Measurements from ENCODE around the gene MORN3.
"Not testable (repeated sequence)": the region's sequence is repeated elsewhere in the genome, so short reads cannot be mapped to it uniquely, and the experiment has no call there.

The MORN3 gene, protein sequence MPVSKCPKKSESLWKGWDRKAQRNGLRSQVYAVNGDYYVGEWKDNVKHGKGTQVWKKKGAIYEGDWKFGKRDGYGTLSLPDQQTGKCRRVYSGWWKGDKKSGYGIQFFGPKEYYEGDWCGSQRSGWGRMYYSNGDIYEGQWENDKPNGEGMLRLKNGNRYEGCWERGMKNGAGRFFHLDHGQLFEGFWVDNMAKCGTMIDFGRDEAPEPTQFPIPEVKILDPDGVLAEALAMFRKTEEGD

DNA sequence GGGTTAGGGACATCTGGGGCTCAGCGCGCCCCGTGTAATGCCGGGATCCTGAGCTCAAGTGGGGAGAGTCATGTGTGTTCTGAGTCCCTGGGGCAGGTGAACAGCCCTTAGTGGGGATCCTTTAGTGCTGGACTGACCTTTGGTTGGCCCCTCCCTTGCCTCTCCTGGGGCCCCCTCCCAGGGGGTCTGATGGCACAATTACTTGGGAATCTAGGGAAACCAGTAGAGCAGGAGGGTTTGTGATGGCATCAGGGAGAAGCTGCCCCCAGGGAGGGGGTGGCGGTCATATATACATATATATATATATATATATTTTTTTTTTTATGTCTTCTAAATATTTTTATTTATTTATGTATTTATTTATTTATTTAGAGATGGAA is at the start of gene MORN3:
MORN3 (minus strand) TSS at position 134 of the 380 bp plus-strand sequence. CDS start 171 bp downstream, outside the sequence.
- DNase-seq = no peak

DNA sequence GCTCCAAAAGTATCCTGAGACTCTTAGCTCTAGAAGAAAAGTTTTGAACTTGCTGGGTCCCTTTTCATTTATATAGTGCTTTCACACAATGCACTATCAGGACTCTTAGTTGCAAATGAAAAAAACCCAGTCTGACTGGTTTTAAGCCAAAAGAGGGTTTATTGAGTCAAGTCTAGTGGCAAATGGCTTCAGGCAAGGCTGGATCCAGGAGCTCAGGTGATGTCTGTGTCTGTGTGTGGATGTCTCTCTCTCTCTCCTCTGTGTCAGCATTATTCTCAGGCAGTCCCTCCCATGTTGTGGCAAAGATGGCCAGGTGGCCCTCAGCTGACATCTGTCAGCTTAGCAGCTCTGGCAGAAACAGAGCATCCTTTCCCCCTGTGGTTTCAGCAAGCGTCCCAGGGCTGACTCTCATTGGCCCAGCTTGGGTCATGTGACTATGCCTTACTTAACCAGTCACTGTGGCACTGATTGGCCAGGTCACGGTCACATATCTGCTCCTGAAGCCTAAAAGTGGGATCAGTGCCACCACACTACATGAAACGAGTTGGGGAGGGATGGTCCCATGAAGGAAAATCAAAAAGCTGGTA is 49.3 kb upstream of the MORN3 start:
- no peak for DNase-seq

DNA sequence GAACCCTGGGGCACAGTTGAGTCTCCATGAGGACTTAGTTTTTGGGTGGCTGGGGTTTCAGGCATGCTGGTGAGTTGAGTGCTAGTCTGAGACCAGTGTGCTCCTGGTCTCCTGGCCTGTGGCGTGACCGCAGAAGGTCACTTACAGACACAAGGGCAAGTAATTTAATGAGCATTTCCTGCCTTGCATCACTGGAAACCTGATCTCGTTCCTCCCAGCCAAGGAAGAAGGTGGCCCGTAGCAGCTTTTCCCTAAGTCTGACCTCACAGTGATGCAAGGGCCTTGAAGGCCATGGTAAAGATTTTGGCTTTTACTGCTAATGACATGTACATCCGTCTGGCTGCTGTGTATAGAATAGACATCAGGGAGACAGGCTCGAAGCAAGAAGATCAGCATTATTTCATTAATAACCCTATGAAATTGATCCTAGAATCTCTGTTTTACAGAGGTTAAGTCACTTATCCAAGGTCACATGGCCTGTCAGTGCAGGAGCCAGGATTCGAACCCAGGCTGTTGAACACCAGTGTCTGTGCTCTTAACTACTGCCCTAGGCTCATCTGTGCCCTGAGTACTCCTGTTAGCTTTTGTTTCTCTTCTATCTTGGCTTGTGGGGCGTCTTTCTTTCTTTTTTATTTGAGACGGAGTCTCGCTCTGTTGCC is 47.7 kb upstream of the MORN3 start:
- DNase-seq = peak; percentile 35

DNA sequence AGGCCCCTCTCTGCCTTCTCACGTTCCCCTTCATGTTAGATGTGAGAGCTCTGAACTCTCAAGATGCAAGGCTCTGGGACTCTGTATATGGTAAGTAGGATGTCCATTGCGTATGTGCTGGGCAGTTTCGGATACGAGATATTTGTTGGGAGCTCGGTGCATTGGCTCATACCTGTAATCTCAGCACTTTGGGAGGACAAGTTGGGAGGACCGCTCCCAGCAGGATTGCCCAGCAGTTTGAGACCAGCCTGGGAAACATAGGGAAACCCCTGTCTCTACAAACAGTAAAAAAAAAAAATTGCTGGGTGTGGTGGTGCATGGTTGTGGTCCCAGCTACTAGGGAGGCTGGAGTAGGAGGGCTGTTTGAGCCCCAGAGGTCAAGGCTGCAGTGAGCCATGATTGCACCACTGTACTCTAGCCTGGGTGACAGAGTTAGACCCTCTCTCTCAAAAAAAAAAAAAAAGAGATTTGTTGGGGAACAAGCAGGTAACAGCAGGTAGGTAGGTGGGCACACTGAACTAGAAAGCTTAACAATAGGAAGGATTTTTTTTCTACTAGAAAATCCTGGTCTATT is 46.5 kb upstream of the MORN3 start:
- no peak for DNase-seq

DNA sequence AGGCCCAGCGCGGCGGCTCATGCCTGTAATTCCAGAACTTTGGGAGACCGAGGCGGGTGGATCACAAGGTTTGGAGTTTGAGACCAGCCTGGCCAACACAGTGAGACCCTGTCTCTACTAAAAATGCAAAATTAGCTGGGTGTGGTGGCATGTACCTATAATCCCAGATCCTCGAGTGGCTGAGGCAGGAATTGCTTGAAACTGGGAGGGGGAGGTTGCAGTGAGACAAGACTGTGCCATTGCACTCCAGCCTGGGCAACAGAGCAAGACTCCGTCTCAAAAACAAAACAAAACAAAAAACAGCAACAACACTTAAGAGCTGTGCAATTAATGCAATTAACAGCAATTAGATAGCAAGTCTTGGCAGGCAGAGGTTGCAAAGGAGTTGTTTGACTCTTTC is 45.6 kb upstream of the MORN3 start:
- DNase-seq = not testable (repeated sequence)

DNA sequence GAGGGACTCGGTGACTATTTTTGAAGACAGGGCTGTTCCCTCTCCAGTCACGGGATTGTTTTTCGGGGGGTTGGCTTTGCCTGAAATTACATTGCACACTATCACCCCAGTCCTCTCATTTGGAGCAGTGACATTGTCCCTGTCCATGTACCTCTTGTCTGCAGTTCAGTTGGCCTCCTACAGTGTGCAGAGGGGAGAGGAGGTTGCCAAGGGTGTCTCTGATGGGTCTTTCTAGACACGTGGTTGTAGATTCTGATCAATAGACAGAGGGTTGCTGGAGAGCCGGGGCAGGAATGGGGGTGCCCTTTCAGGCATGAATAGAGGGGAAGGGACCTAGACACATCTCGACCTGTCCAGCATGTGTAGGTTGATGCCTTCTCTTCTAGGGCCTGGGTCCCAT is 44.3 kb upstream of the MORN3 start:
- no peak for DNase-seq

DNA sequence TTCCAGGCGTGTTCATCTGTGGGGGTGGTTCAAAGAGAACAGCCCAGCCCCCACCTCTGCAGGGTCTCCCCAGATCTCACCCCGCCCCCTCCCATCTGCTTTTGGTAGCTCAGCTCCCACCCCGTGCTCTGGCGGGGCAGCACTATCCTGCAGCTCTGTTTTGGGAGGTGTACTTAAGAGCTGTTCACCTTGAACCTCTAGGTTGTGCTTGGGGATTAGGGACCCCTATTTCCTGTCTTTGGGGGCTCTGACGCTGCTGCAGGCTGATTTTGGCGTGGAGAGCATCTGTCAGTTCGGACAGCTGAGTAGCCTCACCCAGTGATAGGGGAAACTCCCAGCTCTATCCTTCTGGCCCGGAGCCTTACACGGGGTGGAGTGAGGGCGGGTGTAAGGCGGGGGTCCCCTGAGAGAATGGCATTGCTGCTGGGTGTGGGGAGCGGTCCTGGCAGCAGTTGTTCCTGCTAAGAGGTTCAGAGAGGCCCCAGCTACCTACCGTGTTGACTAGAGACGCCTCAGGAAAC is 43.9 kb upstream of the MORN3 start:
- no peak for DNase-seq

DNA sequence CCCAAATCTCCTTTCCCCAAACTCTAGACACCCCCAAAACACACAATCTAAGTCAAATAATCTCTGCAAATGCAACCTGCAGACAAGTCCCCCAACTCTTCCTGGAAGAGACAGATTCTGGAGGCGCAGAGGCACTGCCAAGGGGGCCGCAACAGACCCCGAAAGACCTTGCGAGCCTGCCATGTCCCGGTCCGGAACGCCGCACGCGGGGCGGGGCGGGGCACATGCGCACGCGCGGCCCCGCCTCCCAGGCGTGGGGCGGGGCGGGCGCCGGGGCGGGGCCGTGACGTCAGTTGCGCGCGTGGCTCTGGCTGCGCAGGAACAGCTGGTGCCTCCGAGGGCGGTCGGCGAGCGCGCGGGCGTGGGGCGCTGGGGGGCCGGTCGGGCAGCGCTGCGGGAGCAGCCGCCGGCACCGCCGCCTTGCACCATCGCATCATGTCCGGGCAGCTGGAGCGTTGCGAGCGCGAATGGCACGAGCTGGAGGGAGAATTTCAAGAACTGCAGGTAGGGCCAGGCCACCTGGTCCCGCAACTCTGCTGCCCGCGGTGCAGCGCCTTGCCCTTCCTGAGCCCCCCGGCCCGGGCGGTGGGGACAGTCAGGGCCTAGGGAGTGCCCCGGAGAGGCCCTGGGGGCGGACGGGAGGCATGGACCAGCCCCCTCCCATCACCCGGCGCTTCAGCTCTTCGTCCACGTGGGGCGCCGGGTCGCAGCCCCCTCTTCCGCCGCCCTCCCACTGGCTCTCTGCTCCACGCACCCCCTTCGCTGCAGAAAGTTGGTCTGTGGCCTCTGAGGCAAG is 43.2 kb upstream of the MORN3 start, which contains the start of gene TMEM120B:
TMEM120B (plus strand) TSS at position 292 of the 796 bp plus-strand sequence; CDS start at position 436, 144 bp downstream.
- peak; percentile 69 for DNase-seq

DNA sequence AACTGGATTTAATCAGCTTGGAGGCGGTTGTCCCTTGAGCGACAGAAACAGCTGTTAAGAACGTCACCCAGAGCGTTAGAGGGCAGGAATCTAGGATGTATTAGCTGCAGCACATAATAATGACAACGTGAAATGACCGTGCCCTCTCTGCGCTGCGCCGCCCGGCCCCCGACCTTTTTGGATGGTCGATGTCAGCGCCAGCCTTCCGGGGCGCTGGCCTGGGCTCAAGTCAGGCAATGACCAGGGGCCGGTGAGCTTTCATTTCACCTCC is 42.7 kb upstream of the MORN3 start:
- peak; percentile 36 for DNase-seq

DNA sequence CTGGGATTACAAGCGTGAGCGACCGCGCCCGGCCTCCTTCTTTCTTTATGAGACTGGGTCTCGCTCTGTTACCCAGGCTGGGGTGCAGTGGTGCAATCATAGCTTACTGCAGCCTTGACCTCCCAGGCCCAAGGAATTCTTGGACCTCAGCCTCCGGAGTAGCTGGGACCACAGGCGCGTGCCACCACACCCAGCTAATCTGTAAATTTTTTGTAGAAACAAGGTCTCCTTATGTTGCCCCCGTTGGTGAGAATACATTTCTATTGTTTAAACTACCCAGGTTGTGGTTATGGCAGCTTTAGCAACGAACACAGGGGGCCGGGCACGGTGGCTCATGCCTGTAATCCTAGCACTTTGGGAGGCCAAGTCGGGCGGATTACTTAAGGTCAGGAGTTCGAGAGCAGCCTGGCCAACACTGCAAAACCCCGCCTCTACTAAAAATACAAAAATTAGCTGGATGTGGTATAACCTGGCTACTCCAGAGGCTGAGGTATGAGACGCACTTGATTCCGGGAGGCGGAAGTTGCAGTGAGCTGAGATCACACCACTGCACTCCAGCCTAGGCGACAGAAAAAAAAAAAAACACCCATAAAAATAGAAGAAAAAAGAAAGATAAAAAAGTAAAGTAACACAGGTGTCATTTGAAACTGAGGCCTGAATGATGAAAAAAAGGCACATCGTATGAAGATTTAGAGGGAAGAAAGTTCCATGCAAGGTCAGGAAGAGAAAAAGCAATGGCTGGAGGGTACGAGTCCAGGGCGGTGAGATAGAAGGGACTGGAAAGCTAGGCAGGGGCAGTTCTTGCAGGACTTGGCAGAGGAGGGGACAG is 42.1 kb upstream of the MORN3 start:
- DNase-seq = no peak

DNA sequence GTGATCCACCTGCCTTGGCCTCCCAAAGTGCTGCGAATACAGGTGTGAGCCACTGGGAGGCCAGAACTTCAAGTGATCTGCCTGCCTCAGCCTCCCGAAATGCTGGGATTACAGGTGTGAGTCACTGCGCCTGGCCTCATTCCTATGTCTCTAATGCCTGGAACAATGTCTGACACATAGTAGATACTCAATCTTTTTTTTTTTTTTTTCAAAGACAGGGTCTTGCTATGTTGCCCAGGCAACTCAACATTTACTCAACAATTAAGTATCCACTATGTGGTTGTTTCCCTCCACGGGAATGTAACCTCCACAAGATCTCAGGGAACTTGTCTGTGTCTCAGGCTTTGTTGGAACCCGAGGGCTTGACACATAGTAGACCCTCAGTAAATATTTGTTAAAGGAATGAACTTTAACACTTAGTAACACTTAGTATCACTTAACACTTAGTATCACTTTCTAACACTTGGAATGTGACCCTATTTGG is 40.1 kb upstream of the MORN3 start:
- no peak for DNase-seq

DNA sequence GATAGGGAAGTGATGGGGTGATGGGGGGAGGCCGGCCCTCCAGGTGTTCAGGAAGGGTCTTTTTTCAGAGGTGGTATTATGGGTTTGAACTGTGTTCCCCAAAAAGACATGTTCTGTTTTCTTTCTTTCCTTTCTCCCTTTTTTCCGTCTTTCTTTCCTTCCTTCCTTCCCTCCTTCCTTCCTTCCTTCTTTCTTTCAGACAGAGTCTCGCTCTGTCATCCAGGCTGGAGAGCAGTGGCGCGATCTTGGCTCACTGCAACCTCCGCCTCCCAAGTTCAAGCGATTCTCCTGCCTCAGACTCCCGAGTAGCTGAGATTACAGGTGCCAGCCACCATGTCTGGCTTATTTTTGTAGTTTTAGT is 39.6 kb upstream of the MORN3 start:
- DNase-seq = not testable (repeated sequence)

DNA sequence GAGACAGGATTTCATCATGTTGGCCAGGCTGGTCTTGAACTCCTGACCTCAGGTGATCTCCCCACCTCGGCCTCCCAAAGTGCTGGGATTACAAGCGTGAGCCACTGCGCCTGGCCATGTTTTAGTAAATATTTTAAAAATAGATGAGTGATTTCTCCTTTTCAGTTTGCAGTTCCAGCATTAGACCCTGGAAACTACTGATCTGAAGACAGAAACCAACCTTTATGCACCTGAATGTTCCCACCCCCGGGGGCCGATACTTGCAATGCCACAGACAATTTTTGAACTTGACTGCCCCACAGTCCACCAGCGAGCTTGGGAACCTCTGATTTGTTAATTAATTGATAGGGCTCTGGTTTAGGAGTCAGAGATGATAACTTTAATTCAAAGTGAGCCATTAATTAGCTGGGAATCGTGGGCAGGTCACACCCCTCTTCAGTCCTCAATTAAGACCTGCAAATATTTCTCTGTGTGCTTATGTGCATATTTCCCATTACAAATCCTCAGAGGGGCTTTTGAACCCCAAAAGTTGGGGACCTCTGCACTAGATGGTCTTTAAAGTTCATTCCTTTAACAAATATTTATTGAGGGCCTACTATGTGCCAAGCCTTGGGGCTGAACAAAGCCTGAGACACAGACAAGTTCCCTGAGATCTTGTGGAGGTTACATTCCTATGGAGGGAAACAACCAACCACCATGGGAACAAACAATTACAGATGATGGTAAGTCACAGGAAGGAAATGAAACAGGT is 39.0 kb upstream of the MORN3 start:
- no peak for DNase-seq

DNA sequence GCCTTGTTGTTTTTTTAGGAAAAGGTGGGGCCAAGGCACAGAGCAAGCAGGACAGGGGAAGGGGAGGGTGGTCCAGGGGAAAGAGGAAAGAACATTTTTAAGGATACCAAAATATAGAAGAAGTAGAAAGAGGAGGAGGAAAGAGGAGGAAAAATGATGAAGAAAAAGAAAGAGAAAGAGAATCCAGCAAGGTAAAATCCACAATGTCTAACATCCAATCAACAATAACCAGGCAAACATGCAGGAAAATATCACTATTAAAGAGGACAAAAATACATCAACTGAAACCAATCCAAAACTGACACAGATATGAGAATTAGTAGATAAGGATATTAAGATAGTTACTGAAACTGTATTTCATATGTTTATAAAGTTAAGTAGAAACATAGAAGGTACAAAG is 36.1 kb upstream of the MORN3 start:
- DNase-seq = no peak

DNA sequence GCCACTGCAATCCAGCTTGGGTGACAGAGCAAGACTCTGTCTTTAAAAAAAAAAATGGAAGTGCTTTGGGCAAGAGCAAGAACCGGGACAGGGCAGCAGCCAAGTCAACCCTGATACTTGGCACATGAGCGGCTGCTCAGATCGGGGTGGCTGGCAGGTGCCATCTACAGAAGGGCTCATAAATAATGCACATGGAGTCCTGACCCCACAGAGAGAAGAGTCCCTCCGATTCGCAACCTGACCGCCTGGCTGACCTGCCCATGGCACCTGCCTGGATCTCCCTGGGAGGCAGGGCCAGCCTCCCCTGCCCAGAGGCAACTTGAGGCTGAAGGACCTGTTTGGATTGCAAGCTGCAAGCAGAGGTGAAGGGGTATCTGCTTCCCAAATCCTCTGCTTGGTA is 33.5 kb upstream of the MORN3 start:
- DNase-seq = no peak

DNA sequence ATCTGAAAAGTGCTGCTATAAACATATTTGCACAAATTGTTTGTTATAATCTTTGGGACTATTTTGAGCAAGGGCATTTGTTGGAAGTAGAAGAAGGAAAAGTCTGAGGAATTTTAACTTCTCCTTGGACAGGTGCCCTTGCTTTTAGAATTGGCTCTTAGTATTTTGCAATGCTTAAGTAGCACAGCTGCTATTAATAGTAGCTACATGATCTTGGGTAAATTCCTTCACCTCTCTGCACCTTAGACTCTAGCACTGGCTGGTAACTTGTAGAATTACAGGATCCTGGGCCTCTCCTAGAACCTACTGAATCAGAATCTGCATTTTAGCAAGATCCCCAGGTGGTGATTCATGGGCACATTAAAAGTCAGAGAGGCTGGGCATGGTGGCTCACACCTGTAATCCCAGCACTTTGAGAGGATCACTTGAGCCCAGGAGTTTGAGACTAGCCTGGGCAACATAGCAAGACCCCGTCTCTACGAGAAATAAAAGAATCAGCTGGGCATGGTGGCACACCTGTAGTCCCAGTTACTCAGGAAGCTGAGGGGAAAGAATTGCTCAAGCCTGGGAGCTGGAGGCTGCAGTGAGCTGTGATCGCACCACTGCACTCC is 32.3 kb upstream of the MORN3 start:
- DNase-seq = no peak

DNA sequence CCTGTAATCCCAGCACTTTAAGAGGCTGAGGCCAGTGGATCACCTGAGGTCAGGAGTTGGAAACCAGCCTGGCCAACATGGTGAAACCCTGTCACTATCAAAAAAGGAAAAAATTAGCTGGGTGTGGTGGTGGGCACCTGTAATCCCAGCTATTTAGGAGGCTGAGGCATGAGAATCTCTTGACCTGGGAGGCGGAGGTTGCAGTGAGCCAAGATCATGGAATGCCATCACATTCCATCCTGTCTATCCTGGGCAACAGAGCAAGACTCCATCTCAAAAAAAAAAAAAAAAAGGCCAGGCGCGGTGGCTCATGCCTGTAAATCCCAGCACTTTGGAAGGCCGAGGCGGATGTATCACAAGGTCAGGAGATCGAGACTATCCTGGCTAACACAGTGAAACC is 28.4 kb upstream of the MORN3 start:
- DNase-seq = not testable (repeated sequence)

DNA sequence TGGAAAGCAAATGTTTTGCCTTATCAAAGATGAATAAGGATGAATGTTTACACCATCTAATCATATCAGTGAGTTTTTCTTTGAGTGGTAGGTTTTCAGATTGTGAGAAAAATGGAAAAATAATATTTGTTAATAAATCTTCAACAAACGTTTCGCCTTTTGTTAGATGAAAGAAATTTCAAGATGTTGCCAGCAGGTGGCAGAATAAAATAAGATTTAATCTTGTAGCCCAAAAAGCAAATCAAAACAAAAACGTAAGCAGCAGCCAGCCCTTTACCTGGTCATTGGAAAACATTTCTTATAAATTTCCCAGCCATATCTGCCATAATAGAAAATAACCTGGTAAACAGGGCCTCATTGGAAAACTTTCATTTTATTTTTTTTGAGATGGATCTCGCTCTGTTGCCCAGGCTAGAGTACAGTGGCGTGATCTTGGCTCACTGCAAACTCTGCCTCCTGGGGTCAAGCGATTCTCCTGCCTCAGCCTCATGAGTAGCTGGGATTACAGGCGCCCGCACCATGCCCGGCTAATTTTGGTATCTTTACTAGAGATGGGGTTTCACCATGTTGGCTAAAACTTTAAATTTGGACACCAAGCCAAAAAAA is 27.7 kb upstream of the MORN3 start:
- DNase-seq = peak; percentile 81

DNA sequence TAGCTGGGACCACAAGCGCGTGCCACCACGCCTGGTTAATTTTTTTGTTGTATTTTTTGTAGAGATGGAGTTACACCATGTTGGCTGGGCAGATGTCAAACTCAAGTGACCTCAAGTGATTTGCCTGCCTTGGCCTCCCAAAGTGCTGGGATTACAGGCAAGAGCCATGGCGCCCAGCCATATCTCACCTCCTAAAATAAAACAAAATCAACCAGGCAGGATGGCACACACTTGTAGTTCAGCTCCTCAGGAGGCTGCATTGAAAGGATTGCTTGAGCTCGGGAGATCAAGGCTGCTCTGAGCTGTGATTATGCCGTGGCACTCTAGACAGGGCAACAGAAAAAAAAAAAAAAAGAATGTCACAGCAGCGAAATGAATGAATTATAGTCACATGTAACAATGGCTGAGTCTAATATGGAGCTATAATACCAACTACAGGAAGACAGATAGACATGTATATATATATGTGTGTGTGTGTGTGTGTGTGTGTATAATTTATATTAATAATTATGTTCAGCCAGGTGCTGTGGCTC is 23.8 kb upstream of the MORN3 start:
- no peak for DNase-seq

DNA sequence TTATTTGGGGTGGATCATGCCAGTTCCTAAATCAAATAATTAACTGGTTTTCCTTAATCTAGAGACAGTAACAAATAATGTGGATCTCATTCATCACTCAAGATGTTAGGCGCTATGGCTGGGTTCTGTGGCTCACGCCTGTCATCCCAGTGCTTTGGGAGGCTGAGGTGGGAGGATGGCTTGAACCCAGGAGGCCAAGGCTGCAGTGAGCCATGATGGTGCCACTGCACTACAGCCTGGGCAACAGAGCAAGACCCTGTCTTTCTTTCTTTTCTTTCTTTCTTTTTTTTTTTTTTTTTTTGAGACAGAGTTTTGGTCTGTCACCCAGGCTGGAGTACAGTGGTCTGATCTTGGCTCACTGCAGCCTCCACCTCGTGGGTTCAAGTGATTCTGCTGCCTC is 23.3 kb upstream of the MORN3 start:
- not testable (repeated sequence) for DNase-seq

Measured in NCI-H510A treated with DMSO at 0.1 percent for 48 hours (cell line).